Breast epithelium (tissue), 3 donors: Measurements from ENCODE around the gene PRKN.

Source experiments
- CTCF ChIP-seq, 3 donors: fragments of 450-650 bp; IDR thresholded peaks; one replicate each; pipeline ENCODE4 v1.5.1; 2016 to 2017; ENCODE audit warnings: antibody characterized with exemption in 3 of 3, mild to moderate bottlenecking in 3 of 3, moderate library complexity in 3 of 3
- POLR2A ChIP-seq: fragments of 450-650 bp; IDR thresholded peaks from one replicate; pipeline ENCODE4 v1.6.1; 2016; ENCODE audit warnings: antibody characterized with exemption, mild to moderate bottlenecking, moderate library complexity
- POLR2AphosphoS5 ChIP-seq, 3 donors: sonication (generic); formaldehyde crosslinking; IDR thresholded peaks; one replicate each; pipeline ENCODE4 v1.6.1; 2017; ENCODE audit warnings: antibody characterized with exemption in 3 of 3

GRCh38 chr6:161444464-161444863 lies 1283.1 kb downstream of the PRKN start:
- TF ChIP-seq CTCF (IDR thresholded peaks at IDR 0.05) (no peak), POLR2AphosphoS5 (IDR thresholded peaks at IDR 0.05) (no peak), POLR2A (no peak)
